ENCODE data around the gene SLC6A12.
A peak's percentile ranks its signal among the peaks of the same experiment; 100 is the strongest.

Gene SLC6A12

GRCh38 chr12:203074-203461 is 10.9 kb downstream of the SLC6A12 start:
- H3K4me3 ChIP-seq (ENCODE audit: low read depth, low read length), result peak overlapping the region; percentile 69
- peaks cover 8% of the 10 kb centered on the region for H3K4me1 ChIP-seq (ENCODE audit: control insufficient read depth, insufficient read depth, low read length)
- H3K9ac ChIP-seq (ENCODE audit: low read depth, low read length), result no peak overlapping the region
- peaks cover 68% of the 10 kb centered on the region for H3K27me3 ChIP-seq (ENCODE audit: control insufficient read depth, insufficient read depth, low read length)
- no peaks in the 10 kb centered on the region for H3K36me3 ChIP-seq (ENCODE audit: control insufficient read depth, insufficient read depth, low read length)
- no peaks in the 10 kb centered on the region for H3K9me3 ChIP-seq (ENCODE audit: control insufficient read depth, insufficient read depth, low read length)

- peaks cover 66% of the 10 kb centered on the region for H3K27me3 ChIP-seq (ENCODE audit: control insufficient read depth, insufficient read depth, low read length)
- H3K4me3 ChIP-seq (ENCODE audit: low read depth, low read length), result no peak overlapping the region
- peaks cover 8% of the 10 kb centered on the region for H3K4me1 ChIP-seq (ENCODE audit: control insufficient read depth, insufficient read depth, low read length)
- H3K36me3 ChIP-seq (ENCODE audit: control insufficient read depth, insufficient read depth, low read length), result no peaks in the 10 kb centered on the region
- H3K9ac ChIP-seq (ENCODE audit: low read depth, low read length), result no peak overlapping the region
- no peaks in the 10 kb centered on the region for H3K9me3 ChIP-seq (ENCODE audit: control insufficient read depth, insufficient read depth, low read length)
These were observed 11.8 kb downstream of the SLC6A12 start for GRCh38 chr12:202081-202731.

- Histone ChIP-seq H3K4me3 (ENCODE audit: low read depth, low read length) (no peak overlapping the region), H3K9me3 (ENCODE audit: control insufficient read depth, insufficient read depth, low read length) (no peaks in the 10 kb centered on the region), H3K9ac (ENCODE audit: low read depth, low read length) (no peak overlapping the region), H3K27me3 (ENCODE audit: control insufficient read depth, insufficient read depth, low read length) (peaks cover 58% of the 10 kb centered on the region), H3K36me3 (ENCODE audit: control insufficient read depth, insufficient read depth, low read length) (no peaks in the 10 kb centered on the region), H3K4me1 (ENCODE audit: control insufficient read depth, insufficient read depth, low read length) (peaks cover 8% of the 10 kb centered on the region)
These were observed 12.6 kb downstream of the SLC6A12 start for GRCh38 chr12:201361-201760.

- H3K9ac ChIP-seq (ENCODE audit: low read depth, low read length), result no peak overlapping the region
- H3K27me3 ChIP-seq (ENCODE audit: control insufficient read depth, insufficient read depth, low read length), result peaks cover 37% of the 10 kb centered on the region
These were observed 15.3 kb downstream of the SLC6A12 start for GRCh38 chr12:198705-199104.

GRCh38 chr12:197911-198695 is 15.9 kb downstream of the SLC6A12 start:
- Histone ChIP-seq H3K4me1 (ENCODE audit: control insufficient read depth, insufficient read depth, low read length) (peaks cover 6% of the 10 kb centered on the region), H3K4me3 (ENCODE audit: low read depth, low read length) (no peak overlapping the region), H3K9me3 (ENCODE audit: control insufficient read depth, insufficient read depth, low read length) (no peaks in the 10 kb centered on the region), H3K9ac (ENCODE audit: low read depth, low read length) (no peak overlapping the region), H3K36me3 (ENCODE audit: control insufficient read depth, insufficient read depth, low read length) (no peaks in the 10 kb centered on the region), H3K27me3 (ENCODE audit: control insufficient read depth, insufficient read depth, low read length) (peaks cover 39% of the 10 kb centered on the region)

More at GRCh38 chr12:198705-199104, 15.3 kb downstream of the SLC6A12 start:
- Histone ChIP-seq H3K4me1 (ENCODE audit: control insufficient read depth, insufficient read depth, low read length) (peaks cover 6% of the 10 kb centered on the region), H3K9me3 (ENCODE audit: control insufficient read depth, insufficient read depth, low read length) (no peaks in the 10 kb centered on the region), H3K4me3 (ENCODE audit: low read depth, low read length) (no peak overlapping the region), H3K36me3 (ENCODE audit: control insufficient read depth, insufficient read depth, low read length) (no peaks in the 10 kb centered on the region)

GRCh38 chr12:197347-197746 is 16.6 kb downstream of the SLC6A12 start:
- H3K36me3 ChIP-seq (ENCODE audit: control insufficient read depth, insufficient read depth, low read length), result no peaks in the 10 kb centered on the region
- peaks cover 3% of the 10 kb centered on the region for H3K4me1 ChIP-seq (ENCODE audit: control insufficient read depth, insufficient read depth, low read length)
- H3K27me3 ChIP-seq (ENCODE audit: control insufficient read depth, insufficient read depth, low read length), result peaks cover 31% of the 10 kb centered on the region
- no peaks in the 10 kb centered on the region for H3K9me3 ChIP-seq (ENCODE audit: control insufficient read depth, insufficient read depth, low read length)
- H3K9ac ChIP-seq (ENCODE audit: low read depth, low read length), result no peak overlapping the region
- no peak overlapping the region for H3K4me3 ChIP-seq (ENCODE audit: low read depth, low read length)

- H3K4me3 ChIP-seq (ENCODE audit: low read depth, low read length), result no peak overlapping the region
- H3K27me3 ChIP-seq (ENCODE audit: control insufficient read depth, insufficient read depth, low read length), result peaks cover 25% of the 10 kb centered on the region
- no peaks in the 10 kb centered on the region for H3K36me3 ChIP-seq (ENCODE audit: control insufficient read depth, insufficient read depth, low read length)
- H3K4me1 ChIP-seq (ENCODE audit: control insufficient read depth, insufficient read depth, low read length), result no peaks in the 10 kb centered on the region
- no peaks in the 10 kb centered on the region for H3K9me3 ChIP-seq (ENCODE audit: control insufficient read depth, insufficient read depth, low read length)
- H3K9ac ChIP-seq (ENCODE audit: low read depth, low read length), result no peak overlapping the region
These were observed 17.5 kb downstream of the SLC6A12 start for GRCh38 chr12:196436-196835.

- Histone ChIP-seq H3K4me1 (ENCODE audit: control insufficient read depth, insufficient read depth, low read length) (no peaks in the 10 kb centered on the region), H3K9ac (ENCODE audit: low read depth, low read length) (no peak overlapping the region), H3K4me3 (ENCODE audit: low read depth, low read length) (no peak overlapping the region), H3K9me3 (ENCODE audit: control insufficient read depth, insufficient read depth, low read length) (no peaks in the 10 kb centered on the region), H3K36me3 (ENCODE audit: control insufficient read depth, insufficient read depth, low read length) (no peaks in the 10 kb centered on the region), H3K27me3 (ENCODE audit: control insufficient read depth, insufficient read depth, low read length) (peaks cover 22% of the 10 kb centered on the region)
These were observed 18.0 kb downstream of the SLC6A12 start for GRCh38 chr12:195951-196350.

- Histone ChIP-seq H3K4me1 (ENCODE audit: control insufficient read depth, insufficient read depth, low read length) (no peaks in the 10 kb centered on the region), H3K27me3 (ENCODE audit: control insufficient read depth, insufficient read depth, low read length) (peaks cover 23% of the 10 kb centered on the region), H3K4me3 (ENCODE audit: low read depth, low read length) (no peak overlapping the region), H3K9ac (ENCODE audit: low read depth, low read length) (no peak overlapping the region), H3K36me3 (ENCODE audit: control insufficient read depth, insufficient read depth, low read length) (no peaks in the 10 kb centered on the region), H3K9me3 (ENCODE audit: control insufficient read depth, insufficient read depth, low read length) (no peaks in the 10 kb centered on the region)
These were observed 18.8 kb downstream of the SLC6A12 start for GRCh38 chr12:195156-195555.

- Histone ChIP-seq H3K4me1 (ENCODE audit: control insufficient read depth, insufficient read depth, low read length) (no peaks in the 10 kb centered on the region), H3K27me3 (ENCODE audit: control insufficient read depth, insufficient read depth, low read length) (peaks cover 29% of the 10 kb centered on the region), H3K9ac (ENCODE audit: low read depth, low read length) (no peak overlapping the region), H3K9me3 (ENCODE audit: control insufficient read depth, insufficient read depth, low read length) (no peaks in the 10 kb centered on the region), H3K4me3 (ENCODE audit: low read depth, low read length) (no peak overlapping the region), H3K36me3 (ENCODE audit: control insufficient read depth, insufficient read depth, low read length) (no peaks in the 10 kb centered on the region)
These were observed 19.7 kb downstream of the SLC6A12 start for GRCh38 chr12:194276-194675.

- no peak overlapping the region for H3K4me3 ChIP-seq (ENCODE audit: low read depth, low read length)
- H3K36me3 ChIP-seq (ENCODE audit: control insufficient read depth, insufficient read depth, low read length), result no peaks in the 10 kb centered on the region
- no peaks in the 10 kb centered on the region for H3K9me3 ChIP-seq (ENCODE audit: control insufficient read depth, insufficient read depth, low read length)
- peaks cover 33% of the 10 kb centered on the region for H3K27me3 ChIP-seq (ENCODE audit: control insufficient read depth, insufficient read depth, low read length)
- H3K4me1 ChIP-seq (ENCODE audit: control insufficient read depth, insufficient read depth, low read length), result no peaks in the 10 kb centered on the region
- no peak overlapping the region for H3K9ac ChIP-seq (ENCODE audit: low read depth, low read length)
These were observed 20.7 kb downstream of the SLC6A12 start for GRCh38 chr12:193261-193660.

- no peaks in the 10 kb centered on the region for H3K4me1 ChIP-seq (ENCODE audit: control insufficient read depth, insufficient read depth, low read length)
- H3K4me3 ChIP-seq (ENCODE audit: low read depth, low read length), result no peak overlapping the region
- no peaks in the 10 kb centered on the region for H3K36me3 ChIP-seq (ENCODE audit: control insufficient read depth, insufficient read depth, low read length)
These were observed 22.4 kb downstream of the SLC6A12 start for GRCh38 chr12:191541-191940.

More at GRCh38 chr12:191541-191940, 22.4 kb downstream of the SLC6A12 start:
- Histone ChIP-seq H3K9ac (ENCODE audit: low read depth, low read length) (no peak overlapping the region), H3K27me3 (ENCODE audit: control insufficient read depth, insufficient read depth, low read length) (peaks cover 44% of the 10 kb centered on the region), H3K9me3 (ENCODE audit: control insufficient read depth, insufficient read depth, low read length) (peaks cover 3% of the 10 kb centered on the region)
